ENCODE results near the gene CCDC172.

CCDC172 gene

GRCh38 chr10:116324227-116324950 is at the start of gene CCDC172:
Gene CCDC172 (plus strand): TSS chr10:116324448. CDS start chr10:116325012, 564 bp downstream.
- DNase-seq (ENCODE audit: low read depth in 3 of 3), result no peak

- no peak for DNase-seq (ENCODE audit: low read depth in 3 of 3)
Measured at GRCh38 chr10:116276981-116277380, 47.3 kb upstream of the CCDC172 start.

GRCh38 chr10:116278846-116279245 is 45.4 kb upstream of the CCDC172 start:
- DNase-seq (ENCODE audit: low read depth in 3 of 3), result no peak

- DNase-seq (ENCODE audit: low read depth in 3 of 3), result no peak
Measured at GRCh38 chr10:116281775-116282174, 42.5 kb upstream of the CCDC172 start.

GRCh38 chr10:116286626-116287200 is 37.5 kb upstream of the CCDC172 start:
- DNase-seq (ENCODE audit: low read depth in 3 of 3), result no peak

- DNase-seq (ENCODE audit: low read depth in 3 of 3), result no peak
Measured at GRCh38 chr10:116287906-116288501, 36.2 kb upstream of the CCDC172 start.

GRCh38 chr10:116289652-116290051 is 34.6 kb upstream of the CCDC172 start:
- DNase-seq (ENCODE audit: low read depth in 3 of 3), result no peak

- DNase-seq (ENCODE audit: low read depth in 3 of 3), result no peak
Measured at GRCh38 chr10:116292493-116292892, 31.8 kb upstream of the CCDC172 start.

GRCh38 chr10:116296291-116296721 is 27.9 kb upstream of the CCDC172 start:
- DNase-seq (ENCODE audit: low read depth in 3 of 3), result no peak

- no peak for DNase-seq (ENCODE audit: low read depth in 3 of 3)
Measured at GRCh38 chr10:116298586-116298985, 25.7 kb upstream of the CCDC172 start.

GRCh38 chr10:116300542-116300941 is 23.7 kb upstream of the CCDC172 start:
- DNase-seq (ENCODE audit: low read depth in 3 of 3), result no peak

- no peak for DNase-seq (ENCODE audit: low read depth in 3 of 3)
Measured at GRCh38 chr10:116304923-116305322, 19.3 kb upstream of the CCDC172 start.

- DNase-seq (ENCODE audit: low read depth in 3 of 3), result no peak
Measured at GRCh38 chr10:116306847-116307246, 17.4 kb upstream of the CCDC172 start.

- no peak for DNase-seq (ENCODE audit: low read depth in 3 of 3)
Measured at GRCh38 chr10:116307455-116307854, 16.8 kb upstream of the CCDC172 start.

- DNase-seq (ENCODE audit: low read depth in 3 of 3), result no peak
Measured at GRCh38 chr10:116311016-116311415, 13.2 kb upstream of the CCDC172 start.

- DNase-seq (ENCODE audit: low read depth in 3 of 3), result no peak
Measured at GRCh38 chr10:116311706-116312490, 12.3 kb upstream of the CCDC172 start.

GRCh38 chr10:116312548-116312947 is 11.7 kb upstream of the CCDC172 start:
- DNase-seq (ENCODE audit: low read depth in 3 of 3), result no peak

GRCh38 chr10:116316503-116316902 is 7.7 kb upstream of the CCDC172 start:
- DNase-seq (ENCODE audit: low read depth in 3 of 3), result no peak

- no peak for DNase-seq (ENCODE audit: low read depth in 3 of 3)
Measured at GRCh38 chr10:116324951-116325635, 845 bp downstream of the CCDC172 start.

GRCh38 chr10:116325987-116326386 is 1.7 kb downstream of the CCDC172 start:
- no peak for DNase-seq (ENCODE audit: low read depth in 3 of 3)

- DNase-seq (ENCODE audit: low read depth in 3 of 3), result no peak
Measured at GRCh38 chr10:116329153-116329552, 4.9 kb downstream of the CCDC172 start.

GRCh38 chr10:116331815-116332214 is 7.6 kb downstream of the CCDC172 start:
- no peak for DNase-seq (ENCODE audit: low read depth in 3 of 3)
